ENCODE measurements around the gene NIPSNAP2.

The NIPSNAP2 gene

GRCh38 chr7:55963584-55964168, 709 bp upstream of the NIPSNAP2 start:
- peaks cover 7% of the 10 kb centered on the region for H3K36me3 Mint-ChIP-seq (ENCODE audit: insufficient read depth)
- H3K9me3 Mint-ChIP-seq: no peaks in the 10 kb centered on the region
- H3K27me3 Mint-ChIP-seq: no peaks in the 10 kb centered on the region
- peaks cover 19 to 24% of the 10 kb centered on the region in 2 donors for H3K4me1 Mint-ChIP-seq (ENCODE audit: low read depth in 2 of 2)
- DNase-seq: no peak
- peak overlapping the region; percentile 69 to 78 for H3K4me3 Mint-ChIP-seq
- no peak for ATAC-seq (replicated peaks)
- H3K27ac Mint-ChIP-seq: peak overlapping the region; percentile 80 to 89

GRCh38 chr7:55965100-55965470, 700 bp downstream of the NIPSNAP2 start:
- DNase-seq (no peak), ATAC-seq (replicated peaks) (no peak)
- Mint-ChIP-seq H3K9me3 (no peaks in the 10 kb centered on the region), H3K27ac (peak overlapping the region; percentile 88 to 92), H3K4me3 (peak overlapping the region; percentile 68 to 82), H3K36me3 (ENCODE audit: insufficient read depth) (peaks cover 15% of the 10 kb centered on the region), H3K27me3 (no peaks in the 10 kb centered on the region), H3K4me1 (ENCODE audit: low read depth in 2 of 2) (peaks cover 26 to 36% of the 10 kb centered on the region in 2 donors)

GRCh38 chr7:55965805-55966421, 1.5 kb downstream of the NIPSNAP2 start:
- no peak for DNase-seq
- Mint-ChIP-seq H3K36me3 (ENCODE audit: insufficient read depth) (peaks cover 22% of the 10 kb centered on the region), H3K27ac (peak overlapping the region; percentile 88 to 92), H3K4me3 (peak overlapping the region; percentile 68 to 82), H3K9me3 (no peaks in the 10 kb centered on the region), H3K4me1 (ENCODE audit: low read depth in 2 of 2) (peaks cover 30 to 42% of the 10 kb centered on the region in 2 donors), H3K27me3 (no peaks in the 10 kb centered on the region)
- ATAC-seq (replicated peaks): no peak

GRCh38 chr7:55966851-55967250, 2.5 kb downstream of the NIPSNAP2 start:
- Mint-ChIP-seq H3K36me3 (ENCODE audit: insufficient read depth) (peaks cover 22% of the 10 kb centered on the region), H3K9me3 (no peaks in the 10 kb centered on the region), H3K4me1 (ENCODE audit: low read depth in 2 of 2) (peaks cover 32 to 47% of the 10 kb centered on the region in 2 donors), H3K4me3 (no peak overlapping the region), H3K27me3 (no peaks in the 10 kb centered on the region), H3K27ac (no peak overlapping the region)
- no peak for ATAC-seq (replicated peaks)
- no peak for DNase-seq

- H3K4me3 Mint-ChIP-seq: no peak overlapping the region
- DNase-seq: no peak
- H3K4me1 Mint-ChIP-seq (ENCODE audit: low read depth in 2 of 2): peaks cover 27 to 40% of the 10 kb centered on the region in 2 donors
- no peaks in the 10 kb centered on the region for H3K9me3 Mint-ChIP-seq
- H3K27me3 Mint-ChIP-seq: no peaks in the 10 kb centered on the region
- peak overlapping the region in 1 of 2 donors; percentile 68 for H3K27ac Mint-ChIP-seq
- H3K36me3 Mint-ChIP-seq (ENCODE audit: insufficient read depth): peaks cover 19% of the 10 kb centered on the region
- ATAC-seq (replicated peaks): no peak
Observed at GRCh38 chr7:55969391-55969790, 5.0 kb downstream of the NIPSNAP2 start.

- no peak overlapping the region for H3K4me3 Mint-ChIP-seq
- H3K27ac Mint-ChIP-seq: peak overlapping the region; percentile 61 to 79
- peaks cover 25 to 51% of the 10 kb centered on the region in 2 donors for H3K4me1 Mint-ChIP-seq (ENCODE audit: low read depth in 2 of 2)
- H3K27me3 Mint-ChIP-seq: no peaks in the 10 kb centered on the region
- DNase-seq (no peak), ATAC-seq (replicated peaks) (no peak)
- H3K9me3 Mint-ChIP-seq: no peaks in the 10 kb centered on the region
- peaks cover 19% of the 10 kb centered on the region for H3K36me3 Mint-ChIP-seq (ENCODE audit: insufficient read depth)
Observed at GRCh38 chr7:55970561-55970960, 6.2 kb downstream of the NIPSNAP2 start.

- peak overlapping the region; percentile 61 to 79 for H3K27ac Mint-ChIP-seq
- no peak overlapping the region for H3K4me3 Mint-ChIP-seq
- H3K36me3 Mint-ChIP-seq (ENCODE audit: insufficient read depth): peaks cover 19% of the 10 kb centered on the region
Observed at GRCh38 chr7:55970978-55971377, 6.6 kb downstream of the NIPSNAP2 start.

GRCh38 chr7:55973747-55974250, 9.4 kb downstream of the NIPSNAP2 start:
- Mint-ChIP-seq H3K4me1 (ENCODE audit: low read depth in 2 of 2) (peaks cover 20 to 39% of the 10 kb centered on the region in 2 donors), H3K27me3 (no peaks in the 10 kb centered on the region), H3K36me3 (ENCODE audit: insufficient read depth) (peaks cover 25% of the 10 kb centered on the region), H3K27ac (no peak overlapping the region), H3K9me3 (no peaks in the 10 kb centered on the region), H3K4me3 (no peak overlapping the region)
- DNase-seq (no peak), ATAC-seq (replicated peaks) (no peak)

More at GRCh38 chr7:55970978-55971377, 6.6 kb downstream of the NIPSNAP2 start:
- Mint-ChIP-seq H3K9me3 (no peaks in the 10 kb centered on the region), H3K4me1 (ENCODE audit: low read depth in 2 of 2) (peaks cover 21 to 52% of the 10 kb centered on the region in 2 donors), H3K27me3 (no peaks in the 10 kb centered on the region)
- DNase-seq: no peak
- no peak for ATAC-seq (replicated peaks)

- H3K27ac Mint-ChIP-seq: no peak overlapping the region
- no peak overlapping the region for H3K4me3 Mint-ChIP-seq
- no peak for DNase-seq
- no peaks in the 10 kb centered on the region for H3K9me3 Mint-ChIP-seq
- no peaks in the 10 kb centered on the region for H3K27me3 Mint-ChIP-seq
- ATAC-seq (replicated peaks): no peak
- H3K4me1 Mint-ChIP-seq (ENCODE audit: low read depth in 2 of 2): peaks cover 9 to 21% of the 10 kb centered on the region in 2 donors
- peaks cover 26% of the 10 kb centered on the region for H3K36me3 Mint-ChIP-seq (ENCODE audit: insufficient read depth)
Observed at GRCh38 chr7:55975988-55976633, 11.7 kb downstream of the NIPSNAP2 start.

GRCh38 chr7:55977831-55978230, 13.4 kb downstream of the NIPSNAP2 start:
- Mint-ChIP-seq H3K9me3 (no peaks in the 10 kb centered on the region), H3K36me3 (ENCODE audit: insufficient read depth) (peaks cover 34% of the 10 kb centered on the region), H3K4me3 (no peak overlapping the region), H3K4me1 (ENCODE audit: low read depth in 2 of 2) (peaks cover 5 to 17% of the 10 kb centered on the region in 2 donors), H3K27me3 (no peaks in the 10 kb centered on the region), H3K27ac (no peak overlapping the region)
- ATAC-seq (replicated peaks): no peak
- DNase-seq: no peak

- Mint-ChIP-seq H3K9me3 (no peaks in the 10 kb centered on the region), H3K27ac (no peak overlapping the region), H3K27me3 (no peaks in the 10 kb centered on the region), H3K36me3 (ENCODE audit: insufficient read depth) (peaks cover 57% of the 10 kb centered on the region), H3K4me1 (ENCODE audit: low read depth in 2 of 2) (peaks cover 2 to 6% of the 10 kb centered on the region in 2 donors), H3K4me3 (no peak overlapping the region)
- ATAC-seq (replicated peaks) (no peak), DNase-seq (no peak)
Observed at GRCh38 chr7:55980266-55980665, 15.9 kb downstream of the NIPSNAP2 start.

- Mint-ChIP-seq H3K27me3 (no peaks in the 10 kb centered on the region), H3K4me3 (no peak overlapping the region), H3K9me3 (no peaks in the 10 kb centered on the region), H3K27ac (no peak overlapping the region), H3K36me3 (ENCODE audit: insufficient read depth) (peaks cover 76% of the 10 kb centered on the region), H3K4me1 (ENCODE audit: low read depth in 2 of 2) (no peaks in the 10 kb centered on the region)
- ATAC-seq (replicated peaks): no peak
- DNase-seq: no peak
Observed at GRCh38 chr7:55983537-55983936, 19.2 kb downstream of the NIPSNAP2 start.

GRCh38 chr7:55992346-55992745, 28.0 kb downstream of the NIPSNAP2 start:
- DNase-seq (no peak), ATAC-seq (replicated peaks) (no peak)
- Mint-ChIP-seq H3K36me3 (ENCODE audit: insufficient read depth) (peaks cover 53% of the 10 kb centered on the region), H3K27ac (peak overlapping the region in 1 of 2 donors; percentile 52), H3K9me3 (no peaks in the 10 kb centered on the region), H3K4me1 (ENCODE audit: low read depth in 2 of 2) (peaks cover 0 to 2% of the 10 kb centered on the region in 2 donors), H3K27me3 (no peaks in the 10 kb centered on the region), H3K4me3 (no peak overlapping the region)

All from effector memory CD8-positive, alpha-beta T cell (primary cell).